ENCODE measurements around the gene GNB1.

DNA sequence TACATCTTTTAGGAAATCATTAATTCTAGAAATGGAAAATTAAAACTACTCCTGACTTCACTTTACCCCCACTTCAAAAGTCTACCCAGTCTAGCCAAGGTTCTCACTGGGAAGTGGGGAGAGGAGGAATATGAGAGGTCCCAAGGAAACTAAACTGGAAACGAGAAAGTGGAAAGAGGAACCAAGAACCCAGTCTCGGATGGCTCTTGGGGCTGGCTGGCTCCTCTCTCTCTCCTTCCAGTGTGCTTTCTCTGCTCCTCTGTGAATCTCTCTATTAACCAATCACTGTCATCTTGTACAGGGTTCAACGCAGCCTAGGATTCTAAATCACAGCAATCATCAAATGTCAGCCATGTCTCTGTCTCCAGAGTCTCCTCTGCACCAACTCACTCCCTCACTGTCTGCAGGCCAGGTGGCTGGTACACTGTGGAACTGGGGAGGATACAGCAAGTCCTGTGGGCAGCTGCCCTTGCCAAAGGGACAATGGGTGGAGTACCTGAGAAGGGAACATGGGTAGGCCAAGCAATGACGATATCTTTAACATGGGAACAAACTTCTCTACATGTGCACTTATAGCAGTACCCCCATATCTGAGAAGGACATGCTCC is 33.7 kb downstream of the GNB1 start:
- TF ChIP-seq CTCF (IDR thresholded peaks at IDR 0.05; ENCODE audit: low read depth, low read length, poor library complexity, severe bottlenecking) (no peak), EZH2phosphoT487 (IDR thresholded peaks at IDR 0.05; ENCODE audit: borderline replicate concordance, low read length) (no peak)

Measured in DOHH2 (cell line).